HepG2 (cell line): Measurements from ENCODE around the gene ALDH3A2. TPM values are rescaled to one million over a fixed set of nuclear protein-coding genes. Genes with fewer than 3 reads are reported as not detected.

Experiments
- ATAC-seq: fragments of 200-7000 bp; cut with Tn5 transposase; 3 replicates; pipeline ENCODE4 v1.9.1; 2020; ENCODE audit warnings: mild to moderate bottlenecking, moderate library complexity
- BruUV-seq: library from RNA; stranded (reverse); fragments of 400-500 nt; replicated peaks from 2 replicates; lab custom pipeline; 2021; lab: Mats Ljungman, UMichigan
- CTCF ChIA-PET: fragments of 300-600 bp; formaldehyde crosslinking; extraction: SDS; loops from one replicate; lab custom pipeline; 2021; ENCODE audit warnings: low total read pairs, inconsistent platforms, low intra/inter-chr PET ratio; lab: Yijun Ruan, JAX
- POLR2A ChIA-PET: fragments of 350-600 bp; sonication (Branson Sonifier 250); formaldehyde crosslinking; loops from one replicate; lab custom pipeline; 2020; ENCODE audit warnings: antibody characterized with exemption, inconsistent platforms; lab: Yijun Ruan, JAX
- DNase-seq: peaks from one replicate; pipeline ENCODE4 v3.0.0-alpha.2; 2015; ENCODE audit warnings: low spot score
- FAIRE-seq: peaks from 3 replicates; lab custom pipeline; 2011; peaks lifted over from hg19 to GRCh38; lab: Jason Lieb, UNC
- H2AFZ ChIP-seq: one replicate; pipeline ENCODE4 v1.6.1; 2011; ENCODE audit warnings: low read length, inconsistent platforms
- H3K27ac ChIP-seq: fragments of 300-600 bp; 3 replicates; pipeline ENCODE4 v1.8.0; 2011; ENCODE audit warnings: mixed run types, mild to moderate bottlenecking, mixed read lengths, low read length, inconsistent platforms; ENCODE audit not compliant: insufficient read depth; ENCODE audit errors: extremely low read length
- H3K27me3 ChIP-seq, 2 experiments: fragments of 200-600 bp in 1 of 2; 2 replicates in 1 of 2; 3 replicates in 1 of 2; pipeline versions ENCODE4 v1.6.0 to v1.8.0; 2011; ENCODE audit warnings: low read length in 2 of 2, mild to moderate bottlenecking in 2 of 2, moderate library complexity in 2 of 2, inconsistent platforms in 1 of 2; ENCODE audit not compliant: insufficient read depth in 2 of 2, control insufficient read depth in 1 of 2
- H3K36me3 ChIP-seq, 2 experiments: fragments of 200-600 bp in 1 of 2; replicated peaks in 1 of 2; 2 replicates in 1 of 2; 3 replicates in 1 of 2; pipeline versions ENCODE4 v1.5.1 to v1.8.0; 2011; ENCODE audit warnings: low read length in 2 of 2, inconsistent platforms in 1 of 2; ENCODE audit not compliant: insufficient read depth in 2 of 2, control insufficient read depth in 1 of 2
- H3K4me1 ChIP-seq: 2 replicates; pipeline ENCODE4 v1.5.1; 2012; ENCODE audit warnings: low read length, inconsistent platforms; ENCODE audit not compliant: insufficient read depth
- H3K4me2 ChIP-seq: 2 replicates; pipeline ENCODE4 v1.6.0; 2011; ENCODE audit warnings: low read depth, low read length, inconsistent platforms
- H3K4me3 ChIP-seq, 3 experiments: fragments of 200-600 bp in 1 of 3; sonication (generic), shearing (Covaris generic) in 1 of 3; replicated peaks in 1 of 3; 2 replicates each; pipeline ENCODE4 v1.5.1; 2011 to 2016; ENCODE audit warnings: low read length in 3 of 3, inconsistent platforms in 2 of 3, low read depth in 2 of 3, mild to moderate bottlenecking in 2 of 3, control low read depth in 1 of 3, mixed read lengths in 1 of 3; ENCODE audit not compliant: insufficient read depth in 1 of 3
- H3K79me2 ChIP-seq: one replicate; pipeline ENCODE4 v1.6.1; 2011; ENCODE audit warnings: low read length, inconsistent platforms; ENCODE audit not compliant: insufficient read depth
- H3K9ac ChIP-seq: 2 replicates; pipeline ENCODE4 v1.6.0; 2011; ENCODE audit warnings: mild to moderate bottlenecking, low read depth, low read length, inconsistent platforms; ENCODE audit not compliant: insufficient read depth
- H3K9me3 ChIP-seq: 2 replicates; pipeline ENCODE4 v1.5.1; 2012; ENCODE audit warnings: mild to moderate bottlenecking, low read length
- H4K20me1 ChIP-seq: 2 replicates; pipeline ENCODE4 v1.6.0; 2011; ENCODE audit warnings: inconsistent platforms, mild to moderate bottlenecking, low read length, moderate library complexity; ENCODE audit not compliant: insufficient read depth
- ATF1 ChIP-seq: IDR thresholded peaks from 2 replicates; pipeline ENCODE4 v1.6.1; 2016; ENCODE audit warnings: mild to moderate bottlenecking, control low read depth
- ESRRA ChIP-seq: sonication (generic); formaldehyde crosslinking; IDR thresholded peaks from 2 replicates; pipeline ENCODE4 v1.5.1; 2020; ENCODE audit warnings: mild to moderate bottlenecking, low read depth, missing genetic modification reagents
- FOSL2 ChIP-seq: sonication (generic); formaldehyde crosslinking; IDR thresholded peaks from 2 replicates; pipeline ENCODE4 v1.4.0; 2020; ENCODE audit warnings: missing genetic modification reagents
- MTERF4 ChIP-seq: sonication (generic); formaldehyde crosslinking; IDR thresholded peaks from 2 replicates; pipeline ENCODE4 v1.8.0; 2023; ENCODE audit warnings: mild to moderate bottlenecking, missing genetic modification reagents
- NFE2L2 ChIP-seq: fragments of 150-350 bp; IDR thresholded peaks from 2 replicates; pipeline ENCODE4 v1.6.1; 2014; ENCODE audit warnings: low read length
- NFRKB ChIP-seq: fragments of 450-650 bp; IDR thresholded peaks from 2 replicates; pipeline ENCODE4 v1.6.1; 2017
- RAD21 ChIP-seq: fragments of 450-650 bp; formaldehyde crosslinking; IDR thresholded peaks from 2 replicates; pipeline ENCODE4 v1.5.0; 2020; ENCODE audit warnings: mild to moderate bottlenecking
- SALL1 ChIP-seq: sonication (generic); formaldehyde crosslinking; IDR thresholded peaks from 2 replicates; pipeline ENCODE4 v1.8.0; 2022; ENCODE audit warnings: mild to moderate bottlenecking, missing genetic modification reagents
- SOX5 ChIP-seq: IDR thresholded peaks from 2 replicates; pipeline ENCODE4 v1.6.1; 2016; ENCODE audit warnings: borderline replicate concordance
- TP53 ChIP-seq: sonication (generic); formaldehyde crosslinking; conservative IDR thresholded peaks from 2 replicates; pipeline ENCODE4 v1.4.0; 2020; ENCODE audit warnings: missing genetic modification reagents
- YEATS2 ChIP-seq: sonication (generic); formaldehyde crosslinking; IDR thresholded peaks from 2 replicates; pipeline ENCODE4 v1.4.0; 2020; ENCODE audit warnings: missing genetic modification reagents, borderline replicate concordance
- ZFP82 ChIP-seq: sonication (generic); formaldehyde crosslinking; IDR thresholded peaks from 2 replicates; pipeline ENCODE4 v1.5.1; 2020; ENCODE audit warnings: mild to moderate bottlenecking, missing genetic modification reagents, borderline replicate concordance
- ZNF18 ChIP-seq: sonication (generic); formaldehyde crosslinking; IDR thresholded peaks from 2 replicates; pipeline ENCODE4 v1.8.0; 2022; ENCODE audit warnings: mild to moderate bottlenecking, missing genetic modification reagents; ENCODE audit not compliant: insufficient replicate concordance
- WGBS: methylation state at CpG from one replicate; pipeline ENCODE4 v1.1.6; 2017; ENCODE audit warnings: low lambda C conversion rate; 5-methylcytosine and 5-hydroxymethylcytosine counted together
- in situ Hi-C: cut with HindIII; loops from 2 replicates; pipeline ENCODE4 v1.10.0; 2017; ENCODE audit warnings: low pct_unique_long_range_greater_than_20kb; ENCODE audit not compliant: extremely low pct_ligation_motif_present
- intact Hi-C: fragments of 100-400 bp; cut with micrococcal nuclease; formaldehyde crosslinking; loops from one replicate; pipeline ENCODE4 v1.10.0; 2022; ENCODE audit not compliant: unreplicated experiment
- polyA plus RNA-seq, 8 experiments: library from polyadenylated mRNA; depleted of rRNA in 3 of 8; stranded (reverse) in 7 of 8; unstranded in 1 of 8; fragments of >200 nt; fragmentation: Illumina TruSeq in 4 of 8; extraction: Trizol in 4 of 8; gene quantifications; 2 replicates each; pipeline versions ENCODE4 v1.2.1 to v1.2.3, GENCODE V29; 2011 to 2016; ENCODE audit warnings: low read depth in 4 of 8, missing spikeins in 1 of 8, mixed read lengths in 1 of 8; ENCODE audit not compliant: insufficient read depth in 1 of 8
- total RNA-seq, 5 experiments: library from RNA; depleted of rRNA; stranded (reverse); fragments of >200 nt; fragmentation: Illumina TruSeq; extraction: Trizol; gene quantifications; 2 replicates each; pipeline ENCODE4 v1.2.3, GENCODE V29; 2016; ENCODE audit warnings: low read depth in 1 of 5

ALDH3A2 gene
- total and polyA plus RNA-seq, 2 of the 13 experiments (the other 11 are each of a cell fraction or from before 2014, with no cell fraction given), result 80.8 to 180 TPM

- no peak overlapping the region for H3K4me3 ChIP-seq
- ChIA-PET CTCF (interaction anchor here (1.0 to 1.3 kb wide), 2 partner anchors 43 to 206 kb away, joined by 3 to 4 read pairs; no protein-coding TSS in a partner anchor), POLR2A (interaction anchor here (1.2 to 2.6 kb wide), 7 partner anchors 8 to 188 kb away, joined by 3 to 17 read pairs (median 7); partner anchors contain the start of genes ALDH3A2 and SLC47A1)
- BruUV-seq, result no TSS peak
- H3K4me1 ChIP-seq, result peaks cover 65% of the 10 kb centered on the region
- H3K4me2 ChIP-seq, result no peak overlapping the region
- H4K20me1 ChIP-seq, result no peaks in the 10 kb centered on the region
- no peak for ATAC-seq
- peaks cover 0 to 2% of the 10 kb centered on the region in 2 experiments; a peak in 2 of 5 replicates for H3K27me3 ChIP-seq
- H3K36me3 ChIP-seq, result no peaks in the 10 kb centered on the region
- FAIRE-seq, result no peak
- 89% methylated on average over 20 of the region's 23 CpGs for WGBS
- no peak overlapping the region for H2AFZ ChIP-seq
- no peak overlapping the region for H3K27ac ChIP-seq
- TF ChIP-seq SALL1 (CRISPR knock-in tag), result 0 out of 2 replicates have a peak, but pooled peaks have one; percentile 3
- TF ChIP-seq FOSL2 (CRISPR knock-in tag), result peak; percentile 50; the same call in 1 of the 2 replicates
- no peak for TF ChIP-seq NFE2L2
- TF ChIP-seq, all 625 proteins: peak for 2
- Histone ChIP-seq H3K79me2 (no peaks in the 10 kb centered on the region), H3K9me3 (no peaks in the 10 kb centered on the region), H3K9ac (no peak overlapping the region)
- intact Hi-C loops (loop anchor here (5.0 to 10.0 kb wide), 3 partner anchors 43 to 75 kb away; partner anchors contain the start of gene ALDH3A2), in situ Hi-C loops (loop anchor here (25.0 kb wide), 1 partner anchor 207 kb away; no protein-coding TSS in a partner anchor)
- DNase-seq, result no peak
Measured at GRCh38 chr17:19719355-19720209, 71.0 kb downstream of the ALDH3A2 start.

- peaks cover 63% of the 10 kb centered on the region for H3K4me1 ChIP-seq
- WGBS, result 53% methylated on average over 2 of the region's 5 CpGs
- no peak for TF ChIP-seq ESRRA (CRISPR knock-in tag)
- no peak for TF ChIP-seq NFRKB
- TF ChIP-seq ZFP82 (CRISPR knock-in tag), result no peak
- no peak for TF ChIP-seq ATF1 (CRISPR knock-in tag)
- no peak for TF ChIP-seq YEATS2
- TF ChIP-seq RAD21 (CRISPR knock-in tag), result no peak
- TF ChIP-seq ZNF18 (CRISPR knock-in tag), result no peak
- TF ChIP-seq TP53, result no peak
- no peak for TF ChIP-seq SOX5 (CRISPR knock-in tag)
- no peak for TF ChIP-seq MTERF4
Measured at GRCh38 chr17:19720210-19720475, 71.6 kb downstream of the ALDH3A2 start.

More at GRCh38 chr17:19720210-19720475, 71.6 kb downstream of the ALDH3A2 start:
- intact Hi-C loops (loop anchor here (10.0 kb wide), 1 partner anchor 75 kb away; the partner anchor contains the start of gene ALDH3A2), in situ Hi-C loops (loop anchor here (25.0 kb wide), 1 partner anchor 208 kb away; no protein-coding TSS in a partner anchor)
- no peaks in the 10 kb centered on the region for H3K36me3 ChIP-seq
- BruUV-seq, result no TSS peak
- no peaks in the 10 kb centered on the region for H4K20me1 ChIP-seq
- peak overlapping the region; percentile 37 for H3K27ac ChIP-seq
- ATAC-seq, result no peak
- no peaks in the 10 kb centered on the region for H3K79me2 ChIP-seq
- no peak for FAIRE-seq
- no peaks in the 10 kb centered on the region for H3K9me3 ChIP-seq
- H3K9ac ChIP-seq, result no peak overlapping the region
- H2AFZ ChIP-seq, result no peak overlapping the region
- H3K4me2 ChIP-seq, result 0 out of 2 replicates have a peak overlapping the region, but pooled peaks have one; percentile 57
- H3K4me3 ChIP-seq, result no peak overlapping the region
- ChIA-PET CTCF (interaction anchor here (1.0 kb wide), 1 partner anchor 42 kb away, joined by 3 read pairs; no protein-coding TSS in a partner anchor), POLR2A (interaction anchor here (0.9 to 1.9 kb wide), 3 partner anchors 11 to 72 kb away, joined by 3 to 7 read pairs (median 4); partner anchors contain the start of gene ALDH3A2)
- DNase-seq, result no peak
- H3K27me3 ChIP-seq, result peaks cover 0 to 2% of the 10 kb centered on the region in 2 experiments; a peak in 2 of 5 replicates
